Fibroblast of lung (primary cell): ENCODE data around the gene GRK3. TPM values are rescaled to one million over a fixed set of nuclear protein-coding genes. Genes with fewer than 3 reads are reported as not detected.

Experiments used
- DNase-seq, 2 donors: peaks; one replicate each; pipeline versions ENCODE4 v3.0.0 to v3.0.0-alpha.2; 2010; ENCODE audit warnings: low read depth in 2 of 2
- H2AFZ ChIP-seq: 2 replicates; pipeline ENCODE4 v1.5.1; 2012; ENCODE audit warnings: low read length, control low read depth, inconsistent platforms
- H3K27ac ChIP-seq: 2 replicates; pipeline ENCODE4 v1.5.1; 2011; ENCODE audit warnings: low read length, control low read depth; ENCODE audit not compliant: insufficient read depth
- H3K27me3 ChIP-seq: 2 replicates; pipeline ENCODE4 v1.5.1; 2011; ENCODE audit warnings: mild to moderate bottlenecking, low read length; ENCODE audit not compliant: control insufficient read depth, insufficient read depth
- H3K36me3 ChIP-seq: 2 replicates; pipeline ENCODE4 v1.5.1; 2011; ENCODE audit warnings: low read length; ENCODE audit not compliant: control insufficient read depth, insufficient read depth
- H3K4me1 ChIP-seq: 2 replicates; pipeline ENCODE4 v1.5.1; 2011; ENCODE audit warnings: low read length; ENCODE audit not compliant: control insufficient read depth, insufficient read depth; ENCODE audit errors: extremely low read depth
- H3K4me2 ChIP-seq: 2 replicates; pipeline ENCODE4 v1.5.1; 2011; ENCODE audit warnings: low read length, control low read depth; ENCODE audit not compliant: insufficient read depth; ENCODE audit errors: extremely low read depth
- H3K4me3 ChIP-seq, 4 experiments: fragments of 200-600 bp in 1 of 4; sonication (generic) in 1 of 4; replicated peaks in 1 of 4; 2 replicates each; pipeline ENCODE4 v1.5.1; 2011 to 2016; ENCODE audit warnings: low read length in 4 of 4, low read depth in 3 of 4, mild to moderate bottlenecking in 3 of 4, control low read depth in 2 of 4, inconsistent platforms in 1 of 4, mixed read lengths in 1 of 4; ENCODE audit not compliant: insufficient read depth in 1 of 4; ENCODE audit errors: control extremely low read depth in 1 of 4
- H3K79me2 ChIP-seq: 2 replicates; pipeline ENCODE4 v1.5.1; 2012; ENCODE audit warnings: mild to moderate bottlenecking, low read length, inconsistent platforms; ENCODE audit not compliant: control insufficient read depth, insufficient read depth
- H3K9ac ChIP-seq: 2 replicates; pipeline ENCODE4 v1.5.1; 2011; ENCODE audit warnings: mild to moderate bottlenecking, low read length, control low read depth; ENCODE audit not compliant: insufficient read depth
- H3K9me3 ChIP-seq: 2 replicates; pipeline ENCODE4 v1.5.1; 2012; ENCODE audit warnings: low read depth, low read length; ENCODE audit not compliant: control insufficient read depth, insufficient read depth
- H4K20me1 ChIP-seq: 2 replicates; pipeline ENCODE4 v1.5.1; 2011; ENCODE audit warnings: low read length; ENCODE audit not compliant: control insufficient read depth, insufficient read depth; ENCODE audit errors: extremely low read depth
- CTCF ChIP-seq, 2 donors: IDR thresholded peaks in 1 of 2; conservative IDR thresholded peaks in 1 of 2; 1 replicate in 1 of 2; 2 replicates in 1 of 2; pipeline ENCODE4 v1.5.1; 2011 to 2012; ENCODE audit warnings: low read length in 2 of 2, control low read depth in 1 of 2, inconsistent platforms in 1 of 2, low read depth in 1 of 2, mild to moderate bottlenecking in 1 of 2
- EZH2 ChIP-seq: IDR thresholded peaks from 2 replicates; pipeline ENCODE4 v1.5.1; 2012; ENCODE audit warnings: low read length, control low read depth, mild to moderate bottlenecking; ENCODE audit errors: missing control alignments
- polyA plus RNA-seq, 2 donors: library from polyadenylated mRNA; depleted of rRNA in 1 of 2; stranded (reverse) in 1 of 2; unstranded in 1 of 2; fragments of >200 nt; gene quantifications; 2 replicates each; pipeline ENCODE4 v1.2.1, GENCODE V29; 2011 to 2012; ENCODE audit warnings: missing spikeins in 1 of 2
- total RNA-seq: library from RNA; depleted of rRNA; stranded (reverse); fragments of >200 nt; gene quantifications from 2 replicates; pipeline ENCODE4 v1.2.1, GENCODE V29; 2014

GRK3 gene
- total and polyA plus RNA-seq, 2 donors (not counting 1 experiment from before 2014, with no cell fraction given): 1.6 to 1.7 TPM

- TF ChIP-seq EZH2 (no peak), CTCF (conservative IDR thresholded peaks at IDR 0.05 in 1 of 2, IDR thresholded peaks at IDR 0.05 in 1 of 2; ENCODE audit: low read depth in 1 of 2, low read length in 2 of 2) (no peak)
- no peak overlapping the region for H3K4me3 ChIP-seq
- H2AFZ ChIP-seq: no peak overlapping the region
- DNase-seq: no peak
- no peak overlapping the region for H3K27ac ChIP-seq
- H3K79me2 ChIP-seq: no peaks in the 10 kb centered on the region
- H3K36me3 ChIP-seq: no peaks in the 10 kb centered on the region
- no peaks in the 10 kb centered on the region for H4K20me1 ChIP-seq
- no peaks in the 10 kb centered on the region for H3K9me3 ChIP-seq
- H3K27me3 ChIP-seq: no peaks in the 10 kb centered on the region
- H3K4me2 ChIP-seq: no peak overlapping the region
- H3K4me1 ChIP-seq: no peaks in the 10 kb centered on the region
- H3K9ac ChIP-seq: no peak overlapping the region
Observed at GRCh38 chr22:25722626-25723025, 158.2 kb downstream of the GRK3 start.

- H3K4me2 ChIP-seq: no peak overlapping the region
- TF ChIP-seq EZH2 (no peak), CTCF (conservative IDR thresholded peaks at IDR 0.05 in 1 of 2, IDR thresholded peaks at IDR 0.05 in 1 of 2; ENCODE audit: low read depth in 1 of 2, low read length in 2 of 2) (no peak)
Observed at GRCh38 chr22:25726241-25726640, 161.8 kb downstream of the GRK3 start.

GRCh38 chr22:25728071-25728470 is 163.6 kb downstream of the GRK3 start:
- Histone ChIP-seq H3K9ac (no peak overlapping the region), H2AFZ (no peak overlapping the region), H3K4me3 (no peak overlapping the region), H3K27ac (no peak overlapping the region), H3K9me3 (no peaks in the 10 kb centered on the region), H3K79me2 (no peaks in the 10 kb centered on the region), H3K36me3 (no peaks in the 10 kb centered on the region), H3K27me3 (peaks cover 2% of the 10 kb centered on the region), H3K4me1 (no peaks in the 10 kb centered on the region), H3K4me2 (no peak overlapping the region), H4K20me1 (no peaks in the 10 kb centered on the region)
- no peak for DNase-seq
- no peak for TF ChIP-seq EZH2
- no peak for TF ChIP-seq CTCF (conservative IDR thresholded peaks at IDR 0.05 in 1 of 2, IDR thresholded peaks at IDR 0.05 in 1 of 2; ENCODE audit: low read depth in 1 of 2, low read length in 2 of 2)

More at GRCh38 chr22:25726241-25726640, 161.8 kb downstream of the GRK3 start:
- Histone ChIP-seq H3K27ac (no peak overlapping the region), H3K4me3 (no peak overlapping the region), H3K9me3 (no peaks in the 10 kb centered on the region), H3K4me1 (no peaks in the 10 kb centered on the region), H3K36me3 (no peaks in the 10 kb centered on the region), H3K27me3 (no peaks in the 10 kb centered on the region), H3K9ac (no peak overlapping the region), H3K79me2 (no peaks in the 10 kb centered on the region), H4K20me1 (no peaks in the 10 kb centered on the region), H2AFZ (no peak overlapping the region)
- peak; percentile 14 to 24 for DNase-seq
